HCT116 (cell line): ENCODE measurements around the gene ZSWIM6. TPM values are rescaled to one million over a fixed set of nuclear protein-coding genes. Genes with fewer than 3 reads are reported as not detected.

Experiments used
- ATAC-seq: fragments of 200-7000 bp; cut with Tn5 transposase; 2 replicates; pipeline ENCODE4 v1.9.1; 2020; ENCODE audit warnings: mild to moderate bottlenecking, moderate library complexity
- BruUV-seq: library from RNA; stranded (reverse); fragments of 400-500 nt; replicated peaks from 2 replicates; lab custom pipeline; 2021; lab: Mats Ljungman, UMichigan
- CTCF ChIA-PET: fragments of 300-600 bp; sonication (Branson Sonifier 250); formaldehyde crosslinking; loops from one replicate; lab custom pipeline; 2021; ENCODE audit warnings: antibody characterized with exemption; lab: Charles Lee
- POLR2A ChIA-PET: fragments of 300-600, 350-600 bp; sonication (Branson Sonifier 250); formaldehyde crosslinking; loops from one replicate; lab custom pipeline; 2021; ENCODE audit warnings: antibody characterized with exemption; lab: Charles Lee
- RAD21 ChIA-PET, 2 experiments: fragments of 300-600 bp; sonication (Branson Sonifier 250); formaldehyde crosslinking; loops; one replicate each; lab custom pipeline; 2023; ENCODE audit warnings: low total read pairs in 2 of 2; ENCODE audit not compliant: uncharacterized antibody in 2 of 2, unreplicated experiment in 2 of 2, low non-redundant PET in 1 of 2; lab: Charles Lee
- DNase-seq: peaks from one replicate; pipeline ENCODE4 v3.0.0-alpha.2; 2010; ENCODE audit warnings: low read depth, low spot score
- H2AFZ ChIP-seq: fragments of 200-600 bp; shearing (Covaris generic), sonication (generic); 2 replicates; pipeline ENCODE4 v1.6.1; 2017; ENCODE audit warnings: low read depth, mixed run types, mixed read lengths, antibody characterized with exemption, low read length; ENCODE audit not compliant: poor library complexity, severe bottlenecking
- H3K27ac ChIP-seq: 2 replicates; pipeline ENCODE4 v1.5.1; 2012; ENCODE audit warnings: low read depth, low read length
- H3K27me3 ChIP-seq: fragments of 200-600 bp; sonication (generic); 2 replicates; pipeline ENCODE4 v1.6.1; 2016; ENCODE audit warnings: mixed run types, low read length, mixed read lengths; ENCODE audit not compliant: insufficient read depth
- H3K36me3 ChIP-seq, 2 experiments: fragments of 200-500 bp in 1 of 2; fragments of 200-600 bp in 1 of 2; sonication (Bioruptor generic) in 1 of 2; sonication (generic) in 1 of 2; 2 replicates each; pipeline versions ENCODE4 v1.5.1 to v1.6.1; 2014 to 2016; ENCODE audit warnings: low read length in 2 of 2, inconsistent platforms in 1 of 2, mixed read lengths in 1 of 2, mixed run types in 1 of 2; ENCODE audit not compliant: insufficient read depth in 2 of 2, control insufficient read depth in 1 of 2
- H3K4me1 ChIP-seq, 2 experiments: fragments of 200-600 bp in 1 of 2; sonication (generic) in 1 of 2; 2 replicates each; pipeline versions ENCODE4 v1.5.1 to v1.6.1; 2012 to 2017; ENCODE audit warnings: low read length in 2 of 2, inconsistent platforms in 1 of 2, mild to moderate bottlenecking in 1 of 2, mixed read lengths in 1 of 2, mixed run types in 1 of 2, moderate library complexity in 1 of 2; ENCODE audit not compliant: insufficient read depth in 2 of 2, control insufficient read depth in 1 of 2
- H3K4me2 ChIP-seq: fragments of 200-600 bp; sonication (generic); 2 replicates; pipeline ENCODE4 v1.6.1; 2017; ENCODE audit warnings: mixed run types, low read length, mixed read lengths
- H3K4me3 ChIP-seq, 2 experiments: fragments of 200-600 bp in 1 of 2; sonication (generic) in 1 of 2; replicated peaks in 1 of 2; 2 replicates each; pipeline ENCODE4 v1.5.1; 2011 to 2016; ENCODE audit warnings: low read length in 2 of 2, control low read depth in 1 of 2, low read depth in 1 of 2, mild to moderate bottlenecking in 1 of 2, mixed read lengths in 1 of 2, mixed run types in 1 of 2
- H3K79me2 ChIP-seq: fragments of 200-600 bp; sonication (generic); 2 replicates; pipeline ENCODE4 v1.6.1; 2017; ENCODE audit warnings: mild to moderate bottlenecking, mixed run types, low read length, moderate library complexity, mixed read lengths; ENCODE audit not compliant: insufficient read depth
- H3K9ac ChIP-seq: fragments of 200-600 bp; sonication (generic); 2 replicates; pipeline ENCODE4 v1.6.1; 2016; ENCODE audit warnings: low read length, mixed read lengths
- H3K9me2 ChIP-seq: fragments of 200-600 bp; sonication (generic), shearing (Covaris generic); 2 replicates; pipeline ENCODE4 v1.6.1; 2017; ENCODE audit warnings: mixed run types, mild to moderate bottlenecking, moderate library complexity; ENCODE audit not compliant: insufficient read depth
- H3K9me3 ChIP-seq, 2 experiments: fragments of 200-500 bp in 1 of 2; fragments of 200-600 bp in 1 of 2; sonication (Bioruptor generic) in 1 of 2; sonication (generic) in 1 of 2; 2 replicates each; pipeline ENCODE4 v1.6.1; 2014 to 2017; ENCODE audit warnings: low read length in 2 of 2, mixed read lengths in 2 of 2, inconsistent platforms in 1 of 2, low read depth in 1 of 2, mild to moderate bottlenecking in 1 of 2, mixed run types in 1 of 2, moderate library complexity in 1 of 2; ENCODE audit not compliant: control insufficient read depth in 1 of 2, insufficient read depth in 1 of 2
- H4K20me1 ChIP-seq: fragments of 200-600 bp; sonication (generic), shearing (Covaris generic); 2 replicates; pipeline ENCODE4 v1.6.1; 2017; ENCODE audit warnings: mixed run types, mild to moderate bottlenecking, moderate library complexity; ENCODE audit not compliant: insufficient read depth
- CBX3 ChIP-seq: IDR thresholded peaks from 2 replicates; pipeline ENCODE4 v1.6.1; 2012; ENCODE audit warnings: low read depth
- CEBPB ChIP-seq: IDR thresholded peaks from 2 replicates; pipeline ENCODE4 v1.6.1; 2012; ENCODE audit warnings: low read depth
- EGR1 ChIP-seq: IDR thresholded peaks from 2 replicates; pipeline ENCODE4 v1.6.1; 2012; ENCODE audit warnings: low read depth
- EZH2 ChIP-seq: fragments of 200-600 bp; sonication (generic); IDR thresholded peaks from 2 replicates; pipeline ENCODE4 v1.6.1; 2017; ENCODE audit warnings: antibody characterized with exemption, mixed run types
- EZH2phosphoT487 ChIP-seq: fragments of 200-600 bp; IDR thresholded peaks from 2 replicates; pipeline ENCODE4 v1.6.1; 2018; ENCODE audit warnings: antibody characterized with exemption, borderline replicate concordance
- FOSL1 ChIP-seq: IDR thresholded peaks from 2 replicates; pipeline ENCODE4 v1.6.1; 2012; ENCODE audit warnings: low read depth
- JUND ChIP-seq: IDR thresholded peaks from 2 replicates; pipeline ENCODE4 v1.6.1; 2012
- POLR2A ChIP-seq: IDR thresholded peaks from 2 replicates; pipeline ENCODE4 v1.7.0; 2011; ENCODE audit warnings: borderline replicate concordance; ENCODE audit not compliant: insufficient read depth, insufficient read length; ENCODE audit errors: extremely low read depth
- POLR2AphosphoS5 ChIP-seq: IDR thresholded peaks from 2 replicates; pipeline ENCODE4 v1.6.1; 2011; ENCODE audit warnings: mild to moderate bottlenecking, low read depth, low read length, moderate library complexity
- RAD21 ChIP-seq: IDR thresholded peaks from 2 replicates; pipeline ENCODE4 v1.6.1; 2012; ENCODE audit warnings: low read depth, mild to moderate bottlenecking
- SIN3A ChIP-seq: IDR thresholded peaks from 2 replicates; pipeline ENCODE4 v1.6.1; 2012; ENCODE audit warnings: low read depth
- SP1 ChIP-seq: IDR thresholded peaks from 2 replicates; pipeline ENCODE4 v1.6.1; 2012; ENCODE audit warnings: low read depth
- SRF ChIP-seq: IDR thresholded peaks from 2 replicates; pipeline ENCODE4 v1.6.1; 2012; ENCODE audit warnings: low read depth
- TCF7L2 ChIP-seq: IDR thresholded peaks from 2 replicates; pipeline ENCODE4 v1.7.0; 2011; ENCODE audit warnings: borderline replicate concordance, inconsistent platforms; ENCODE audit not compliant: insufficient read depth, insufficient read length; ENCODE audit errors: extremely low read depth
- YY1 ChIP-seq: IDR thresholded peaks from 2 replicates; pipeline ENCODE4 v1.6.1; 2011; ENCODE audit warnings: low read length, low read depth, moderate library complexity, mild to moderate bottlenecking; ENCODE audit not compliant: insufficient replicate concordance; ENCODE audit errors: extremely low read depth
- ZNF274 ChIP-seq: fragments of 200-500 bp; sonication (Bioruptor generic); IDR thresholded peaks from 2 replicates; pipeline ENCODE4 v1.6.1; 2014; ENCODE audit warnings: mild to moderate bottlenecking, low read depth, low read length, inconsistent platforms
- intact Hi-C: fragments of 100-400 bp; cut with micrococcal nuclease; formaldehyde crosslinking; loops from 2 replicates; pipeline ENCODE4 v1.10.0; 2022
- total RNA-seq: library from RNA; stranded (reverse); gene quantifications from one replicate; pipeline ENCODE4 v1.2.1, GENCODE V29; 2021; ENCODE audit not compliant: unreplicated experiment
- TF ChIP-seq, protein P1 (sequence below): IDR thresholded peaks from 2 replicates; pipeline ENCODE4 v1.6.1; 2012; ENCODE audit warnings: low read depth
- TF ChIP-seq, protein P2 (sequence below): IDR thresholded peaks from 2 replicates; pipeline ENCODE4 v1.6.1; 2012
- TF ChIP-seq, protein P3 (sequence below), 3 experiments: fragments of 200-600 bp in 1 of 3; sonication (generic) in 1 of 3; IDR thresholded peaks in 2 of 3; conservative IDR thresholded peaks in 1 of 3; 2 replicates each; pipeline ENCODE4 v1.5.1; 2012 to 2017; ENCODE audit warnings: low read depth in 2 of 3, low read length in 2 of 3, antibody characterized with exemption in 1 of 3, borderline replicate concordance in 1 of 3, control low read depth in 1 of 3, mild to moderate bottlenecking in 1 of 3, mixed read lengths in 1 of 3, mixed run types in 1 of 3, moderate library complexity in 1 of 3; ENCODE audit not compliant: insufficient read depth in 1 of 3

Gene ZSWIM6
- total RNA-seq, 1 experiment from 2014 or later, result 7.4 TPM

DNA sequence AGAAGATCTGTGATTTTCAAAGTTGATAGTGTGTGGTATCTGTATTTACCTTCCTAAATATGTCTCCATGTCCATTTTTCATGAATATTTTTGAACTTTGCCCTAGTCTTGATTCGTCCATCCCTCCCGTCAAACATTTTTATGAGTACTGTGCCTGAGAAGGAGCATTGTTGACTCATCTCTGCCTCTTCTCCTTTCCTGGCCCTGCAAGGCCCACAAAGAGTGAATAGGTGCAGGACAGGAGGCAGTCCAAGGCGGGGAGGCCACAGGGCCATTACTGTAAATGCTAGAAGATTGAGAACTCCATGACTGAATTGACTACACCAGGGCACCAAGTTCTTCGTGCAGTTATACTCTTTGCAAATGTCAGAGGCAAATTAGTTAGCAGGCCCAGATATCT is 200.9 kb downstream of the ZSWIM6 start:
- Histone ChIP-seq H3K9ac (no peak overlapping the region), H3K36me3 (peaks cover 2 to 7% of the 10 kb centered on the region in 2 experiments; a peak in 2 of 4 replicates), H3K79me2 (no peaks in the 10 kb centered on the region), H3K4me3 (no peak overlapping the region), H3K4me2 (no peak overlapping the region), H4K20me1 (no peaks in the 10 kb centered on the region), H3K9me2 (no peaks in the 10 kb centered on the region), H3K4me1 (no peaks in the 10 kb centered on the region), H3K9me3 (peaks cover 0 to 10% of the 10 kb centered on the region in 2 experiments; a peak in 1 of 4 replicates), H3K27me3 (no peaks in the 10 kb centered on the region), H3K27ac (no peak overlapping the region), H2AFZ (no peak overlapping the region)
- CTCF ChIA-PET, result no interaction called here
- ATAC-seq (no peak), DNase-seq (no peak)
- intact Hi-C loops, result no loop called here
- TF ChIP-seq, protein P1, sequence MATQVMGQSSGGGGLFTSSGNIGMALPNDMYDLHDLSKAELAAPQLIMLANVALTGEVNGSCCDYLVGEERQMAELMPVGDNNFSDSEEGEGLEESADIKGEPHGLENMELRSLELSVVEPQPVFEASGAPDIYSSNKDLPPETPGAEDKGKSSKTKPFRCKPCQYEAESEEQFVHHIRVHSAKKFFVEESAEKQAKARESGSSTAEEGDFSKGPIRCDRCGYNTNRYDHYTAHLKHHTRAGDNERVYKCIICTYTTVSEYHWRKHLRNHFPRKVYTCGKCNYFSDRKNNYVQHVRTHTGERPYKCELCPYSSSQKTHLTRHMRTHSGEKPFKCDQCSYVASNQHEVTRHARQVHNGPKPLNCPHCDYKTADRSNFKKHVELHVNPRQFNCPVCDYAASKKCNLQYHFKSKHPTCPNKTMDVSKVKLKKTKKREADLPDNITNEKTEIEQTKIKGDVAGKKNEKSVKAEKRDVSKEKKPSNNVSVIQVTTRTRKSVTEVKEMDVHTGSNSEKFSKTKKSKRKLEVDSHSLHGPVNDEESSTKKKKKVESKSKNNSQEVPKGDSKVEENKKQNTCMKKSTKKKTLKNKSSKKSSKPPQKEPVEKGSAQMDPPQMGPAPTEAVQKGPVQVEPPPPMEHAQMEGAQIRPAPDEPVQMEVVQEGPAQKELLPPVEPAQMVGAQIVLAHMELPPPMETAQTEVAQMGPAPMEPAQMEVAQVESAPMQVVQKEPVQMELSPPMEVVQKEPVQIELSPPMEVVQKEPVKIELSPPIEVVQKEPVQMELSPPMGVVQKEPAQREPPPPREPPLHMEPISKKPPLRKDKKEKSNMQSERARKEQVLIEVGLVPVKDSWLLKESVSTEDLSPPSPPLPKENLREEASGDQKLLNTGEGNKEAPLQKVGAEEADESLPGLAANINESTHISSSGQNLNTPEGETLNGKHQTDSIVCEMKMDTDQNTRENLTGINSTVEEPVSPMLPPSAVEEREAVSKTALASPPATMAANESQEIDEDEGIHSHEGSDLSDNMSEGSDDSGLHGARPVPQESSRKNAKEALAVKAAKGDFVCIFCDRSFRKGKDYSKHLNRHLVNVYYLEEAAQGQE, result no peak
- TF ChIP-seq, protein P2, sequence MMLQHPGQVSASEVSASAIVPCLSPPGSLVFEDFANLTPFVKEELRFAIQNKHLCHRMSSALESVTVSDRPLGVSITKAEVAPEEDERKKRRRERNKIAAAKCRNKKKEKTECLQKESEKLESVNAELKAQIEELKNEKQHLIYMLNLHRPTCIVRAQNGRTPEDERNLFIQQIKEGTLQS, result no peak
- TF ChIP-seq EZH2phosphoT487 (no peak), SRF (no peak), POLR2A (no peak), ZNF274 (no peak), SP1 (no peak), CEBPB (no peak), SIN3A (no peak), EZH2 (no peak), YY1 (no peak), POLR2AphosphoS5 (no peak), TCF7L2 (no peak), EGR1 (no peak), RAD21 (no peak), FOSL1 (no peak), JUND (no peak), CBX3 (no peak)
- TF ChIP-seq, protein P3, sequence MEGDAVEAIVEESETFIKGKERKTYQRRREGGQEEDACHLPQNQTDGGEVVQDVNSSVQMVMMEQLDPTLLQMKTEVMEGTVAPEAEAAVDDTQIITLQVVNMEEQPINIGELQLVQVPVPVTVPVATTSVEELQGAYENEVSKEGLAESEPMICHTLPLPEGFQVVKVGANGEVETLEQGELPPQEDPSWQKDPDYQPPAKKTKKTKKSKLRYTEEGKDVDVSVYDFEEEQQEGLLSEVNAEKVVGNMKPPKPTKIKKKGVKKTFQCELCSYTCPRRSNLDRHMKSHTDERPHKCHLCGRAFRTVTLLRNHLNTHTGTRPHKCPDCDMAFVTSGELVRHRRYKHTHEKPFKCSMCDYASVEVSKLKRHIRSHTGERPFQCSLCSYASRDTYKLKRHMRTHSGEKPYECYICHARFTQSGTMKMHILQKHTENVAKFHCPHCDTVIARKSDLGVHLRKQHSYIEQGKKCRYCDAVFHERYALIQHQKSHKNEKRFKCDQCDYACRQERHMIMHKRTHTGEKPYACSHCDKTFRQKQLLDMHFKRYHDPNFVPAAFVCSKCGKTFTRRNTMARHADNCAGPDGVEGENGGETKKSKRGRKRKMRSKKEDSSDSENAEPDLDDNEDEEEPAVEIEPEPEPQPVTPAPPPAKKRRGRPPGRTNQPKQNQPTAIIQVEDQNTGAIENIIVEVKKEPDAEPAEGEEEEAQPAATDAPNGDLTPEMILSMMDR (IDR thresholded peaks at IDR 0.05 in 2 of 3, conservative IDR thresholded peaks at IDR 0.05 in 1 of 3; ENCODE audit: borderline replicate concordance in 1 of 3, insufficient read depth in 1 of 3, low read depth in 2 of 3, low read length in 2 of 3), result no peak
- POLR2A ChIA-PET, result no interaction called here
- RAD21 ChIA-PET, result no interaction called here
- no TSS peak for BruUV-seq
